Effector memory CD8-positive, alpha-beta T cell (primary cell): Measurements from ENCODE around the gene SCAP.
A peak's percentile ranks its signal among the peaks of the same experiment; 100 is the strongest.
"Not testable (repeated sequence)": the region's sequence is repeated elsewhere in the genome, so short reads cannot be mapped to it uniquely, and the experiment has no call there.

Experiments
- ATAC-seq: fragments of 150-1000 bp; cut with Tn5 transposase; replicated peaks from 2 replicates; pipeline ENCODE4 v1.10.0; 2021; ENCODE audit warnings: mild to moderate bottlenecking, moderate library complexity
- DNase-seq, 3 experiments: peaks; one replicate each; pipeline ENCODE4 v3.0.0; 2021
- H3K27ac Mint-ChIP-seq, 2 donors: one replicate each; pipeline ENCODE4 v1.8.0; 2022; ENCODE audit warnings: mild to moderate bottlenecking in 2 of 2, mixed read lengths in 2 of 2, moderate library complexity in 2 of 2
- H3K27me3 Mint-ChIP-seq, 2 donors: one replicate each; pipeline ENCODE4 v1.8.0; 2022; ENCODE audit warnings: mixed read lengths in 2 of 2
- H3K36me3 Mint-ChIP-seq: one replicate; pipeline ENCODE4 v1.8.0; 2022; ENCODE audit warnings: mild to moderate bottlenecking, moderate library complexity, mixed read lengths; ENCODE audit not compliant: insufficient read depth
- H3K4me1 Mint-ChIP-seq, 2 donors: one replicate each; pipeline ENCODE4 v1.8.0; 2022; ENCODE audit warnings: low read depth in 2 of 2, mixed read lengths in 2 of 2
- H3K4me3 Mint-ChIP-seq, 2 donors: one replicate each; pipeline ENCODE4 v1.8.0; 2022; ENCODE audit warnings: mild to moderate bottlenecking in 2 of 2, mixed read lengths in 2 of 2, moderate library complexity in 2 of 2
- H3K9me3 Mint-ChIP-seq, 2 donors: one replicate each; pipeline ENCODE4 v1.8.0; 2022; ENCODE audit warnings: mixed read lengths in 2 of 2

SCAP gene

DNA sequence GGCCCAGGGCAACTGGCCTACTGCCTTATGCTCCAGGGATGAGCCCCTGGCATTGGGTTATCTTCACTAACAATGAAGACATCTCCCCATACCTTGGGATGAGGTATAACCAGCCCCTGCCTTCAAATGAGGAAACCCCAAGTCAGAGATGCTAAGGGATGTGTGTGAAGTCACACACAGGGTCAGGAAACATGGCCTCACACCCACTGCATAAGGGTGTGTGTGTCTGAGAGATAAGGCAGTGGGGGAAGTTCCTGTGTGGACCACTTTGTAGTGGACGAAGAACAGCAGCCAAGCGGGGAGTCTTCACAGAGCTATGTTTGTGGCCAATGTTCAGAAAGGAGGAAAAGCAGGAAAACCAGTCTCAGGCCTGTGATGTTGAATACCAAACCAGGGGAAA is 27.3 kb upstream of the SCAP start:
- no peak for DNase-seq
- Mint-ChIP-seq H3K36me3 (peaks cover 58% of the 10 kb centered on the region), H3K27me3 (no peaks in the 10 kb centered on the region)

DNA sequence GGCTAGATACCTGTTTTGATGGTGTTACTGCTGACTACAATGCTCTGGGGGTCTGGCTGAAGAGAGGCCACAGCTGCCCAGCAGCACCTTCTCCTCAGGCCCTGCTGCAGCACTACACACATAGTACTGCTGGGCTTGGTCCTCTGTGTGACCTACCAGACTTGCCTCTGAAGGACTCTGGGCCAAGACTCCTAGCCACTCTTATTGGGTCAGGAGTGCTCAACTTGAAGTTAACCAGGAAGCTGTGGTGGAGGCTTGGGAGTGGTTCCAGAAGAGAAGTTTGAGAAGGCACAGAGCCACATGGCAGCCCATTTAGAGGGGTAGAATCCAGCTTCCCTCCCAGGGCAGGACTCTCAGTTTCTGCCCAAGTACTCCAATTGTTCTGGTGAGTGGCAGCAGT is 21.2 kb upstream of the SCAP start:
- H3K36me3 Mint-ChIP-seq: peaks cover 45% of the 10 kb centered on the region

More for the DNA sequence above, 27.3 kb upstream of the SCAP start:
- peaks cover 0 to 2% of the 10 kb centered on the region in 2 donors for H3K4me1 Mint-ChIP-seq
- ATAC-seq: no peak
- no peaks in the 10 kb centered on the region for H3K9me3 Mint-ChIP-seq
- no peak overlapping the region for H3K4me3 Mint-ChIP-seq
- peak overlapping the region in 1 of 2 donors; percentile 69 for H3K27ac Mint-ChIP-seq

DNA sequence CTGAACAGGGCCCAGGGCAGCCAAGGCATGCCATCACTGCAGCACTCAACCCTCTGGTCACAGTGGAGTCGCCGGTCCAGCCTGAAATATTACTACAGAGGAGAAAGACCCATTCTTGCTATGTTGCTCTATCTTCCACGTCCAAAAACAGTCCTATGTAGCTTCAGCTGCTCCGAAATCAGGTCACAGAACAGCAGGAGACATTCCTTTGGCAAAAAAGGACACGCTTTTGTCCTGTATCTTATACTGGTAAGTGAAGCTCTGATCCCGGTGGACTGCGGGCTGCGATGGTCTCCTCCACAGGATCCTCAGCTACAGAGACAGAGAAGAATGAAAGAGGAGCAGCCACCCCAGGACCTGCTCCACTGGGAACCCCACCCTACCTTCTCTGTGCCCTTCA is 20.1 kb upstream of the SCAP start:
- Mint-ChIP-seq H3K9me3 (no peaks in the 10 kb centered on the region), H3K4me1 (peaks cover 0 to 2% of the 10 kb centered on the region in 2 donors), H3K4me3 (no peak overlapping the region), H3K27me3 (no peaks in the 10 kb centered on the region), H3K36me3 (peaks cover 40% of the 10 kb centered on the region), H3K27ac (no peak overlapping the region)
- no peak for DNase-seq
- ATAC-seq: no peak

More for the DNA sequence above, 21.2 kb upstream of the SCAP start:
- Mint-ChIP-seq H3K4me1 (peaks cover 0 to 2% of the 10 kb centered on the region in 2 donors), H3K27ac (no peak overlapping the region), H3K9me3 (no peaks in the 10 kb centered on the region), H3K4me3 (no peak overlapping the region), H3K27me3 (no peaks in the 10 kb centered on the region)
- ATAC-seq: no peak
- no peak for DNase-seq

DNA sequence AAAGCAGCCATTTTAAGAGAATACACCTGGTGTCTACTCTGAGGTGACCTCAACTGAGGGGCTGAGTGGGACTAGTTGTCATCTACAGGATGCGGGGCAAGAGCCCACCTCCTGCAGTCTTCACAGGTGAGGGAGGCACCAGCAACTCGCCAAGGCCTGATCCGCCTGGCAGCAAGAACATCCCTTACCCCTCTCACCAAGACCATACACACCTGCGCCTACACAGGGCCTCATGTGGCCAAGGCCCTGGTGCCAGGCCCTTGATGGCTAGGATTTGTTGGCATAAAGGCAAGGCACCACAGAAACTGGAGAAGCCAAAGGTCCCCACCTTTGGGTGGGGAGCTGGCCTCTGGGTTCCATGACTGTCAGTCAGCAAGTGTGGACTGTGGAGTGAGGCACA is 19.4 kb upstream of the SCAP start:
- H3K27ac Mint-ChIP-seq: no peak overlapping the region
- no peaks in the 10 kb centered on the region for H3K27me3 Mint-ChIP-seq
- H3K4me3 Mint-ChIP-seq: no peak overlapping the region
- peaks cover 39% of the 10 kb centered on the region for H3K36me3 Mint-ChIP-seq
- H3K9me3 Mint-ChIP-seq: no peaks in the 10 kb centered on the region
- ATAC-seq (no peak), DNase-seq (no peak)
- H3K4me1 Mint-ChIP-seq: no peaks in the 10 kb centered on the region

DNA sequence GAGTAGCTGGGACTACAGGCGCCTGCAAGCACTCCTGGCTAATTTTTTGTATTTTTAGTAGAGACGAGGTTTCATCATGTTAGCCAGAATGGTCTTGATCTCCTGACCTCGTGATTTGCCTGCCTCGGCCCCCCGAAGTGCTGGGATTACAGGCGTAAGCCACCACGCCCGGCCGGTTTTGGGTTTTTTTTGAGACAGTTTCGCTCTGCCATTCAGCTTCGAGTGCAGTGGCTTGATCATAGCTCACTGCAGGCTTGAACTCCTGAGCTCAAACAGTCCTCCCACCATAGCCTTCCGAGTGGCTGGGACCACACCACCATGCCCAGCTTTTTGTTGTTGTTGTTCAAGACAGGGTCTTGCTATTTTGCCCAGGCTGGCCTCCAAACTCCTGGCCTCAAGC is 16.0 kb upstream of the SCAP start:
- Mint-ChIP-seq H3K27ac (peak overlapping the region in 1 of 2 donors; percentile 46), H3K4me1 (no peaks in the 10 kb centered on the region), H3K27me3 (no peaks in the 10 kb centered on the region), H3K36me3 (peaks cover 26% of the 10 kb centered on the region), H3K4me3 (no peak overlapping the region), H3K9me3 (no peaks in the 10 kb centered on the region)
- DNase-seq: no peak
- ATAC-seq: no peak

DNA sequence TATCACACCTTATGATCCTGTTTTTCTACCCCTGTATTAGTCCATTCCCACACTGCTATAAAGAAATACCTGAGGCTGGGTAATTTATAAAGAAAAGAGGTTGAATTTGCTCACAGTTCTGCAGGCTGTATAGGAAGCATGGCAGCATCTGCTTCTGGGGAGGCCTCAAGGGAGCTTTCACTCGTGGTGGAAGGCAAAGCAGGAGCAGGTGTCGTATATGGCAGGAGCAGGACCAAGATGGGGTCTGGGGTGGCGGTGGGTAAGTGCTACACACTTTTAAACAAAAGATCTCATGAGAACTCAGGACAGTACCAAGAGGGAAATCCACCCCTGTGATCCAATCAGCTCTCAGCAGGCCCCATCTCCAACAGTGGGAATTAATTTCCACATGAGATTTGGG is 15.4 kb upstream of the SCAP start:
- DNase-seq (no peak), ATAC-seq (no peak)
- Mint-ChIP-seq H3K9me3 (no peaks in the 10 kb centered on the region), H3K4me1 (no peaks in the 10 kb centered on the region), H3K27ac (peak overlapping the region in 1 of 2 donors; percentile 46), H3K27me3 (no peaks in the 10 kb centered on the region), H3K4me3 (no peak overlapping the region), H3K36me3 (peaks cover 21% of the 10 kb centered on the region)

DNA sequence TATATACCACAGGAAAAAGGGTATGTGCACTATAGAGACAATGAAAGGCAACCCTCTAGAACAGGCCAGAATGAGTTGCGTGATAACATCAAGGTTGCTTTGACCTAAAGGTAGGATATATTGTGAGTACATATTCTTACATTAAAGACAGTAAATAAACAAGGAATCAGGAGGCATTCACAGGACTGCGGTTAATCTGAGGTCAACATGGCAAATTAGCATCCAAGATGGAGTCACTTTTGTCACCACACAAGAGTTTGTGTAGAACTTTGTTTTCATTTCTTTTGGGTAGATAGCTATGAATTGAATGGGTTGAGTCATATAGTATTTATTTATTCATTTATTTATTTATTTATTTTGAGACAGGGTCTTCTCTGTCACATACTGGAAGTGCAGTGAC is 11.5 kb upstream of the SCAP start:
- Mint-ChIP-seq H3K36me3 (peaks cover 11% of the 10 kb centered on the region), H3K9me3 (no peaks in the 10 kb centered on the region), H3K27ac (no peak overlapping the region), H3K27me3 (no peaks in the 10 kb centered on the region), H3K4me1 (no peaks in the 10 kb centered on the region), H3K4me3 (no peak overlapping the region)
- DNase-seq (no peak), ATAC-seq (no peak)

DNA sequence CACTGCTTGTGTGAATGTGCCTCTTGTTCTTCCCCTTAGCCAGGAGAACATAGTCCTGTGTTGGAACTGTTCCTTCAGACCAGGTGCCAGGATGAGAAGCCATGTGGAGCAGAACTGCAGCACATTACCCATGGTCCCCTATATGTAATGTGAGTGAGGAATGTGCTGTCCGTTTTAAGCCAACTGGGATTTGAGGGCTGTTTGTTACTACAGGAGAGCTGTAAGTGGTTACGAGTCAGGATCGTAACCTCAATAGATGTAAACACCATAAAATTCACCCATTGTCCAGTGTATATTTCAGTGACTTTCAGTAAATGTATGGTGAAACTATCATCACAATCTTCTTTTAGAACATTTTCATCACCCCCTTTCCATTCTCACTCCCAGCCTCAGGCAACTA is 10.1 kb upstream of the SCAP start:
- H3K27me3 Mint-ChIP-seq: no peaks in the 10 kb centered on the region
- H3K4me1 Mint-ChIP-seq: no peaks in the 10 kb centered on the region
- no peak overlapping the region for H3K4me3 Mint-ChIP-seq
- H3K36me3 Mint-ChIP-seq: peaks cover 15% of the 10 kb centered on the region
- DNase-seq (no peak), ATAC-seq (no peak)
- no peak overlapping the region for H3K27ac Mint-ChIP-seq
- no peaks in the 10 kb centered on the region for H3K9me3 Mint-ChIP-seq

DNA sequence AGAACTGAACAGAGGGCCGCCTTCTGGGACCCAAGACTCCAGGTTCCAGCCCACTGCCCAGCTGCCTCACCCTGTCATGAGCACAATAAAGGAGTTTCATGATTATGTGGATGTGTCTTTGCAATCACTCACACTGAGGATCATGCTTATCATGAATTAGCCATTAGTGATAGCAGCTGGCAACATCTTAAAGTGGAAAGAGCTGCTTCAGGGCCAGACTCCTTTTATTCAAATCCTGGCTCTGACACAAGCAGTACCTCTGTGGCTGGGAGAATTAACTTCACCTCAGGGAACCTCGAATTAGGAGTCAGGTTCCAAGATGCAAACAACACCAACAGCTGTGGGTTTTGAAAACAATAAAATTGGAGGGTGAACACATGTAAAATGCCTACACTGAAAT is 6.6 kb upstream of the SCAP start:
- Mint-ChIP-seq H3K27me3 (no peaks in the 10 kb centered on the region), H3K36me3 (peaks cover 3% of the 10 kb centered on the region), H3K4me3 (no peak overlapping the region), H3K4me1 (no peaks in the 10 kb centered on the region), H3K27ac (no peak overlapping the region), H3K9me3 (no peaks in the 10 kb centered on the region)
- DNase-seq (no peak), ATAC-seq (no peak)

DNA sequence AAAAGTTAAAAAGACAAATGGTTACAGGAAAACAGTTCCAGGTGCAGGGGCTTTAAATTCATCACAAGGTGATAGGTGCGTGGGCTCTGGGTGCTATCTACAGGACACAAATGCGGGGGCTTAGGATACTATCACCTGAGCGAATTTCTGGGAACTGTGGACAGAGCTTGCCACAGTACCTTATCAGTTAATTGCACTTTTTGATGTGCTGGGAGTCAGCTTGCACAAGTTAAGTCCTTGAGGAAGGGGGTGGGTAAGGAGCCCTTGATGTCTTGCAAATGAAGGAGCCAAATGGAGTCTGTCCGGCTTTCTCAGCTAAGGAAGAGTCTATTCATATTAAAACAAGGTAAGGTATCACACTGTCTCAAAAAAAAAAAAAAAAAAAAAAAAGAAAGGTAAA is 6.0 kb upstream of the SCAP start:
- ATAC-seq, H3K4me1 Mint-ChIP-seq, H3K36me3 Mint-ChIP-seq, DNase-seq, H3K27me3 Mint-ChIP-seq, H3K27ac Mint-ChIP-seq, H3K4me3 Mint-ChIP-seq, H3K9me3 Mint-ChIP-seq: not testable (repeated sequence)

DNA sequence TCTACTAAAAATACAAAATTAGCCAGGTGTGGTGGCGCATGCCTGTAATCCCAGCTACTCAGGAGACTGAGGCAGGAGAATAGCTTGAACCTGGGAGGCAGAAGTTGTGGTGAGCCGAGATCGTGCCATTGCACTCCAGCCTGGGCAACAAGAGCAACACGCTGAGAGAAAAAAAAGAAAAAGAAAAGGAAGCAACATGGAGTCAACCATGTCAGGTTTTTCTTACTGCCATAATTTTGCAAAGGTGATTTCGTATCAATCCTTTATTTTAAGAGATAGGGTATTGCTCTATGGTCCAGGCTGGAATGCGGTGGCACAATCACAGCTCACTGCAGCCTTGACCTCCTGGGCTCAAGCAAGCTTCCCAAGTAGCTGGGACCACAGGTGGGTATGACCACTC is 4.5 kb upstream of the SCAP start:
- H3K4me3 Mint-ChIP-seq, H3K27ac Mint-ChIP-seq, ATAC-seq, H3K9me3 Mint-ChIP-seq, DNase-seq, H3K4me1 Mint-ChIP-seq, H3K27me3 Mint-ChIP-seq: not testable (repeated sequence)
- peaks cover 11% of the 10 kb centered on the region for H3K36me3 Mint-ChIP-seq

DNA sequence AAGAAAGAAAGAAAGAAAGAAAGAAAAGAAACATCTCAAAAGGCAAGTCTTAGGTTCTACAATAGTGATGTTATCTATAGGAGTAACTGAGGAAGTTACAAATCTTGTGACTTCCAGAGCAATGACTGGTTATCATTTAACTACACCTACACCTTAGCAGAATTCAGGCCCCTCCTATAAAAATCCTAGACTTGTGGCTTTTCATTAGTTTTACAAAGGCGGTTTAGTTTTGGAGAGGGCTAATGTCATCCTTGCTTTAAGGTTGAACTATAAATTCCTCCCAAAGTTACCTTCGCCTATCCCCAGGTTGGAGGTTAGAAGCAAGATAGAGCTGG is 4.1 kb upstream of the SCAP start:
- ATAC-seq (no peak), DNase-seq (no peak)
- Mint-ChIP-seq H3K27me3 (no peaks in the 10 kb centered on the region), H3K4me3 (no peak overlapping the region), H3K27ac (no peak overlapping the region), H3K36me3 (peaks cover 11% of the 10 kb centered on the region), H3K4me1 (peaks cover 8 to 12% of the 10 kb centered on the region in 2 donors), H3K9me3 (no peaks in the 10 kb centered on the region)

DNA sequence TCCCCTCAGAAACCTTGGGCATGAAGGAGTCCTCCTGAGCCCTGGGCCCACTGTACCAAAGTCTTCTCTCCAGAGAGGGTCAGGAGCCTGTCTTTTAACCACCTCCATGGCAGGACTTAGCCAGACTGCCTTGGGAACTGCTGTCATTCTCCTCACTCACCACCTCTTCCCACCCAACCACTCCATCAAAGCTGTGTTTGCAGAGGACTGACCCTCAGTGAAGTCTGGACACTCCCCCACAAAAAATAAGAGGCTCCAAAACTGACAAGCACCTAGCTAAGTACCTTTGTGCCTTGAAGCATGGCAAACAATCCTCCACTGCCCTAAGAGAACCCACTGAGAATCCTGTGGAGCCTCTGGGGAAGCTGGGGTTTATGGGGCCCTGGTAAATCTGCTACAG is 2.3 kb upstream of the SCAP start:
- no peak for ATAC-seq
- no peak overlapping the region for H3K27ac Mint-ChIP-seq
- H3K4me1 Mint-ChIP-seq: peaks cover 21 to 26% of the 10 kb centered on the region in 2 donors
- H3K4me3 Mint-ChIP-seq: peak overlapping the region in 1 of 2 donors; percentile 21
- no peaks in the 10 kb centered on the region for H3K27me3 Mint-ChIP-seq
- no peak for DNase-seq
- peaks cover 19% of the 10 kb centered on the region for H3K36me3 Mint-ChIP-seq
- no peaks in the 10 kb centered on the region for H3K9me3 Mint-ChIP-seq

DNA sequence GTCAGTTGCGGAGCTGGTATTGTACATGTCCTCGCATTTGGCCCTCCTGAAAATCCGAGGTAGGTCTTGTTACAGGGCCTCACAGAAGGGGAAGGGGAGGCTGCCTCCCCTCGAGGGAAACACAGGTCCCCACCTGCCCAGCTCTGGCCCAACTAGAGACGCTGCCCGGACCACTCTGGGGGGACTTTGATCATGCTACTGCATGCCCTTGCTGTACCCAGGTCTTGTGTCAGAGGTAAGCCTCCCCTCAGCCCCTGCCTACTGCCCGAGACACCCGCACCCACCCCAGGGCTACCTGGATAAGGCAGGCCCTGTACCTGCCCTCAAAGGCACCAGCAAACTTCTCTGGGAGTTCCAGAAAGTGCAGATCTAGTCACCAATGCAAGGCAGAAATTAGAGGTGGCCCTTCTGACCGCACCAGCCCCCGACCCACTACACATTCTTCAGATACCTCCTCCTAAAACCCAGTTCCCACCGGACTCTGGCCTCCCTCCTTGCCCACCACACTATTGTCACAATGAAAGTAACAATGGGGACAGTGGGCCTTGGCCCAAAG is 981 bp upstream of the SCAP start:
- H3K27ac Mint-ChIP-seq: peak overlapping the region; percentile 93 to 96
- no peaks in the 10 kb centered on the region for H3K27me3 Mint-ChIP-seq
- H3K4me3 Mint-ChIP-seq: peak overlapping the region; percentile 94 to 98
- no peaks in the 10 kb centered on the region for H3K9me3 Mint-ChIP-seq
- ATAC-seq (no peak), DNase-seq (no peak)
- peaks cover 19% of the 10 kb centered on the region for H3K36me3 Mint-ChIP-seq
- peaks cover 25 to 30% of the 10 kb centered on the region in 2 donors for H3K4me1 Mint-ChIP-seq

DNA sequence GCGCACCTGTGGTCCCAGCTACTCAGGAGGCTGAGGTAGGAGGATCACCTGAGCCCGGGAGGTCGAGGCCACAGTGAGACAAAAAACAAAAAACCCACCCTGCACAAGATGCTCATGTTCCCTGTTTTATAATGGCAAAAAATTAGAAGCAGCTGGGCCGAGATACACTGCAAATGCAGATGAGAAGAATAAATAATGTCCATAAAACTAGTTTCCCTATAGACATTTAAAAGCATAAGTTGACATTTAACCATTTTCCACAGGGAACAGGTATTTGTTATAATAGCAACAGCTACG is 537 bp upstream of the SCAP start:
- H3K4me1 Mint-ChIP-seq: peaks cover 27 to 30% of the 10 kb centered on the region in 2 donors
- H3K9me3 Mint-ChIP-seq: no peaks in the 10 kb centered on the region
- no peaks in the 10 kb centered on the region for H3K27me3 Mint-ChIP-seq
- peak overlapping the region; percentile 93 to 96 for H3K27ac Mint-ChIP-seq
- peaks cover 18% of the 10 kb centered on the region for H3K36me3 Mint-ChIP-seq
- no peak for ATAC-seq
- no peak for DNase-seq
- H3K4me3 Mint-ChIP-seq: peak overlapping the region; percentile 94 to 98
